Activated effector memory CD4-positive, alpha-beta T cell treated with anti-CD3 and anti-CD28 coated beads, Interleukin-2, amount 50 U/mL, for 16 hours (primary cell): ENCODE data around the gene TNFAIP3.

Experiments
- DNase-seq: peaks from one replicate; pipeline ENCODE4 v3.0.0-alpha.2; 2020

Gene TNFAIP3

DNA sequence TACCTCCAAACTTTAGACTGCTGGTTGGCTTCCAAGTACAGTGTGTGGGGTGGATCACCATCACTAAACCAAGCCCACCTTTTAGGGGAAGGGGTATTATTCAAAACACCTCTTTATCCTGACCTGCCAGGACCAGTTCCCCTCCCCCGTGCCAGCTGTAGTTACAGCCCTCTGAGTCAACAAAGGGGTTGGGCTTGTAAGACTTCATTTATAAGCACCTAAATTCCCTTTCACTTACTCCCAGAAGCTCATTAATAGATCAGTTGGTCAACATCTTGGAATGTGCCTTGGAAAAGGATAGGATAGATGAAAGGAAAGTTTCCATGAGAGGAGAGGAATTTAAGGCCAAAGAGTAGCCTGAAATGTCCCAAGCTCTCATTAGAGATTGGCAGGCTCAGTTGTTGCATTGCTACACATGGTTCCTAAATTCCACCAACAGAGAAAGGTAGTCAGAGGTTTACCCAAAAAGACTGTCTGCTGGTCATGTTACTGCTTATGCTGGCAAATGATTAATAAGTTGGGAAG is 59.2 kb downstream of the TNFAIP3 start:
- peak; percentile 67 for DNase-seq

GRCh38 chr6:137926985-137927384 is 59.9 kb downstream of the TNFAIP3 start:
- DNase-seq, result no peak

- peak; percentile 91 for DNase-seq
Measured at GRCh38 chr6:137927777-137928218, 60.7 kb downstream of the TNFAIP3 start.

DNA sequence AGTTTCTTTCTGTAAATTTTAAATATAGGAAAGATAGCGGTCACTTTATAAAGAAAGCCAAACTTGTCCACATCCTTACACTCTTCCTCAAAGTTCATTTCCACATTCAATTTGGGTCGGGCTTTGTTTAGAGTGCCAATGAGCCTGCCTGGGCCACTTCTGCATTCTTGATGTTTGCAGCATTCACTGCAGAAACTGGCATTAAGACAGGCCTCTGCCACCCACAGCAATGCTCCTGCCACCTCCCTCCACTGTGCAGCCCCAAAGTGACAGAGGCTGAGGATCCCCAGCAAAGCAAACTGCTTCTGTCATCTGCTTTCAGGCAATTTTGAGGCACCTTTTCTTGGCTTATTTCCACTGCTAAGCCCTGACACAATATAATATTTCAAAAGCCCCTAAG is 61.2 kb downstream of the TNFAIP3 start:
- DNase-seq, result peak; percentile 68

GRCh38 chr6:137931849-137932465 is 64.9 kb downstream of the TNFAIP3 start:
- no peak for DNase-seq
